Measurements from ENCODE around the gene ARMC5. TPM values are rescaled to one million over a fixed set of nuclear protein-coding genes. Genes with fewer than 3 reads are reported as not detected.

Gene ARMC5
- total and polyA plus RNA-seq, 9 of the 15 experiments (the other 6 are each of a cell fraction or from before 2014, with no cell fraction given) = 0.11 to 13.5 (median 2.1) TPM

DNA sequence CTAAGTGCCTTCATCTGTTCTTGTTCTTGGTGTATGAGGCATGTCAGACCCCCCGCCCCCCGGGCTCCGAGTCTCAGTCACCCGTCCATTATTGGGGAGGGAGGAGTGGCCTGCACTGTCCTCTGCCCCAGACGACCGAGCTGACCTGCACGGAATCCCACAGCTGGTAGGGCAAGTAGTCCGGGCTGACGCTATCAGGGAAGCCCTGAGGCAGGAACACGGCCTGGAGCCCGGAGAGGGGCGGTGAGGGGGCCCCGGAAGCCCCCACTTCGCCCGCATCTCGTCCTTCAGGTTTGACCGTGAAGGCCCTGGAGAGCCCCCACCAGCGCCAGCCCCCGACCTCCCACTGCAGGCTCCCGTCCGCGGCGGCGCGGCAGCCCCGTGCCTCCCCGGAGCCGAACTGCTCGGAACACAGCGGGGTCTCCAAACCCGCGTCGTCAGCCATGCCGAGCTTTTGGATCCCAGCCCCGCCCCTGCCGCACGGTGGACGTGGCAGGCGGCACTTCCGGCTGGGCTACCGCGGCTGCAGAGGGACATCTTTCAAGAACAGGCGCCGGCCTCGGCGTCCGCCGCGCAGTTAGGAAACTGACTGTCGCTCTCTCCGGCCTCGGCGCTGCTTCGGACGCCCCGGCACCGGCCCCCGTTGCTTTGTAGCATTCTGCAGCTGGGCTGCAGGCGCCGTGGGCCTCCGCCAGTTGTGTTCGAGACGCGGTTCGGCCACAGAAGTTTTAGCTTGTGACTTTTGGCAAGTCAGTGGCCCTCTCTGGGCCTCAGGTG lies 48.8 kb downstream of the ARMC5 start, which contains the start of gene RUSF1 (continued):
- TF ChIP-seq, protein P1, sequence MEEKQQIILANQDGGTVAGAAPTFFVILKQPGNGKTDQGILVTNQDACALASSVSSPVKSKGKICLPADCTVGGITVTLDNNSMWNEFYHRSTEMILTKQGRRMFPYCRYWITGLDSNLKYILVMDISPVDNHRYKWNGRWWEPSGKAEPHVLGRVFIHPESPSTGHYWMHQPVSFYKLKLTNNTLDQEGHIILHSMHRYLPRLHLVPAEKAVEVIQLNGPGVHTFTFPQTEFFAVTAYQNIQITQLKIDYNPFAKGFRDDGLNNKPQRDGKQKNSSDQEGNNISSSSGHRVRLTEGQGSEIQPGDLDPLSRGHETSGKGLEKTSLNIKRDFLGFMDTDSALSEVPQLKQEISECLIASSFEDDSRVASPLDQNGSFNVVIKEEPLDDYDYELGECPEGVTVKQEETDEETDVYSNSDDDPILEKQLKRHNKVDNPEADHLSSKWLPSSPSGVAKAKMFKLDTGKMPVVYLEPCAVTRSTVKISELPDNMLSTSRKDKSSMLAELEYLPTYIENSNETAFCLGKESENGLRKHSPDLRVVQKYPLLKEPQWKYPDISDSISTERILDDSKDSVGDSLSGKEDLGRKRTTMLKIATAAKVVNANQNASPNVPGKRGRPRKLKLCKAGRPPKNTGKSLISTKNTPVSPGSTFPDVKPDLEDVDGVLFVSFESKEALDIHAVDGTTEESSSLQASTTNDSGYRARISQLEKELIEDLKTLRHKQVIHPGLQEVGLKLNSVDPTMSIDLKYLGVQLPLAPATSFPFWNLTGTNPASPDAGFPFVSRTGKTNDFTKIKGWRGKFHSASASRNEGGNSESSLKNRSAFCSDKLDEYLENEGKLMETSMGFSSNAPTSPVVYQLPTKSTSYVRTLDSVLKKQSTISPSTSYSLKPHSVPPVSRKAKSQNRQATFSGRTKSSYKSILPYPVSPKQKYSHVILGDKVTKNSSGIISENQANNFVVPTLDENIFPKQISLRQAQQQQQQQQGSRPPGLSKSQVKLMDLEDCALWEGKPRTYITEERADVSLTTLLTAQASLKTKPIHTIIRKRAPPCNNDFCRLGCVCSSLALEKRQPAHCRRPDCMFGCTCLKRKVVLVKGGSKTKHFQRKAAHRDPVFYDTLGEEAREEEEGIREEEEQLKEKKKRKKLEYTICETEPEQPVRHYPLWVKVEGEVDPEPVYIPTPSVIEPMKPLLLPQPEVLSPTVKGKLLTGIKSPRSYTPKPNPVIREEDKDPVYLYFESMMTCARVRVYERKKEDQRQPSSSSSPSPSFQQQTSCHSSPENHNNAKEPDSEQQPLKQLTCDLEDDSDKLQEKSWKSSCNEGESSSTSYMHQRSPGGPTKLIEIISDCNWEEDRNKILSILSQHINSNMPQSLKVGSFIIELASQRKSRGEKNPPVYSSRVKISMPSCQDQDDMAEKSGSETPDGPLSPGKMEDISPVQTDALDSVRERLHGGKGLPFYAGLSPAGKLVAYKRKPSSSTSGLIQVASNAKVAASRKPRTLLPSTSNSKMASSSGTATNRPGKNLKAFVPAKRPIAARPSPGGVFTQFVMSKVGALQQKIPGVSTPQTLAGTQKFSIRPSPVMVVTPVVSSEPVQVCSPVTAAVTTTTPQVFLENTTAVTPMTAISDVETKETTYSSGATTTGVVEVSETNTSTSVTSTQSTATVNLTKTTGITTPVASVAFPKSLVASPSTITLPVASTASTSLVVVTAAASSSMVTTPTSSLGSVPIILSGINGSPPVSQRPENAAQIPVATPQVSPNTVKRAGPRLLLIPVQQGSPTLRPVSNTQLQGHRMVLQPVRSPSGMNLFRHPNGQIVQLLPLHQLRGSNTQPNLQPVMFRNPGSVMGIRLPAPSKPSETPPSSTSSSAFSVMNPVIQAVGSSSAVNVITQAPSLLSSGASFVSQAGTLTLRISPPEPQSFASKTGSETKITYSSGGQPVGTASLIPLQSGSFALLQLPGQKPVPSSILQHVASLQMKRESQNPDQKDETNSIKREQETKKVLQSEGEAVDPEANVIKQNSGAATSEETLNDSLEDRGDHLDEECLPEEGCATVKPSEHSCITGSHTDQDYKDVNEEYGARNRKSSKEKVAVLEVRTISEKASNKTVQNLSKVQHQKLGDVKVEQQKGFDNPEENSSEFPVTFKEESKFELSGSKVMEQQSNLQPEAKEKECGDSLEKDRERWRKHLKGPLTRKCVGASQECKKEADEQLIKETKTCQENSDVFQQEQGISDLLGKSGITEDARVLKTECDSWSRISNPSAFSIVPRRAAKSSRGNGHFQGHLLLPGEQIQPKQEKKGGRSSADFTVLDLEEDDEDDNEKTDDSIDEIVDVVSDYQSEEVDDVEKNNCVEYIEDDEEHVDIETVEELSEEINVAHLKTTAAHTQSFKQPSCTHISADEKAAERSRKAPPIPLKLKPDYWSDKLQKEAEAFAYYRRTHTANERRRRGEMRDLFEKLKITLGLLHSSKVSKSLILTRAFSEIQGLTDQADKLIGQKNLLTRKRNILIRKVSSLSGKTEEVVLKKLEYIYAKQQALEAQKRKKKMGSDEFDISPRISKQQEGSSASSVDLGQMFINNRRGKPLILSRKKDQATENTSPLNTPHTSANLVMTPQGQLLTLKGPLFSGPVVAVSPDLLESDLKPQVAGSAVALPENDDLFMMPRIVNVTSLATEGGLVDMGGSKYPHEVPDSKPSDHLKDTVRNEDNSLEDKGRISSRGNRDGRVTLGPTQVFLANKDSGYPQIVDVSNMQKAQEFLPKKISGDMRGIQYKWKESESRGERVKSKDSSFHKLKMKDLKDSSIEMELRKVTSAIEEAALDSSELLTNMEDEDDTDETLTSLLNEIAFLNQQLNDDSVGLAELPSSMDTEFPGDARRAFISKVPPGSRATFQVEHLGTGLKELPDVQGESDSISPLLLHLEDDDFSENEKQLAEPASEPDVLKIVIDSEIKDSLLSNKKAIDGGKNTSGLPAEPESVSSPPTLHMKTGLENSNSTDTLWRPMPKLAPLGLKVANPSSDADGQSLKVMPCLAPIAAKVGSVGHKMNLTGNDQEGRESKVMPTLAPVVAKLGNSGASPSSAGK (IDR thresholded peaks at IDR 0.05) = 0 out of 2 replicates have a peak, but pooled peaks have one; percentile 14
- TF ChIP-seq ZNF655 (CRISPR knock-in tag; IDR thresholded peaks at IDR 0.05) (no peak), TCF7L2 (IDR thresholded peaks at IDR 0.05; ENCODE audit: low read depth, low read length) (no peak), C11orf30 (IDR thresholded peaks at IDR 0.05; ENCODE audit: low read depth) (peak; percentile 67), TAL1 (IDR thresholded peaks at IDR 0.05) (no peak), CTBP1 (IDR thresholded peaks at IDR 0.05; ENCODE audit: borderline replicate concordance) (peak; percentile 62), U2AF1 (optimal IDR thresholded peaks at IDR 0.05; ENCODE audit: low read depth, low read length) (peak; percentile 65), BRF1 (IDR thresholded peaks at IDR 0.05; ENCODE audit: borderline replicate concordance, extremely low read depth, insufficient read length) (no peak), CHAMP1 (IDR thresholded peaks at IDR 0.05) (no peak)
- TF ChIP-seq, protein P2, sequence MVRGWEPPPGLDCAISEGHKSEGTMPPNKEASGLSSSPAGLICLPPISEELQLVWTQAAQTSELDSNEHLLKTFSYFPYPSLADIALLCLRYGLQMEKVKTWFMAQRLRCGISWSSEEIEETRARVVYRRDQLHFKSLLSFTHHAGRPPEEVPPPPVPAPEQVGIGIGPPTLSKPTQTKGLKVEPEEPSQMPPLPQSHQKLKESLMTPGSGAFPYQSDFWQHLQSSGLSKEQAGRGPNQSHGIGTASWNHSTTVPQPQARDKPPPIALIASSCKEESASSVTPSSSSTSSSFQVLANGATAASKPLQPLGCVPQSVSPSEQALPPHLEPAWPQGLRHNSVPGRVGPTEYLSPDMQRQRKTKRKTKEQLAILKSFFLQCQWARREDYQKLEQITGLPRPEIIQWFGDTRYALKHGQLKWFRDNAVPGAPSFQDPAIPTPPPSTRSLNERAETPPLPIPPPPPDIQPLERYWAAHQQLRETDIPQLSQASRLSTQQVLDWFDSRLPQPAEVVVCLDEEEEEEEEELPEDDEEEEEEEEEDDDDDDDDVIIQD (CRISPR knock-in tag; IDR thresholded peaks at IDR 0.05) = no peak
